GM18498 (cell line): ENCODE measurements around the gene ATMIN.

ENCODE experiments used
- ATAC-seq: cut with Tn5 transposase; IDR thresholded peaks from one replicate; pipeline ENCODE4 v1.9.1; 2021; ENCODE audit warnings: mild to moderate bottlenecking, moderate library complexity; ENCODE audit not compliant: unreplicated experiment

ATMIN gene

GRCh38 chr16:81035398-81035974, at the start of gene ATMIN:
ATMIN (plus strand) TSS chr16:81035842; CDS start chr16:81035871, 29 bp downstream.
- peak; percentile 92 for ATAC-seq

GRCh38 chr16:80986557-80986956, 49.1 kb upstream of the ATMIN start:
- ATAC-seq = no peak

- ATAC-seq = no peak
These were observed 46.9 kb upstream of the ATMIN start for GRCh38 chr16:80988756-80989155.

GRCh38 chr16:80989801-80990200, 45.8 kb upstream of the ATMIN start:
- no peak for ATAC-seq

- no peak for ATAC-seq
These were observed 45.1 kb upstream of the ATMIN start for GRCh38 chr16:80990577-80990976.

- no peak for ATAC-seq
These were observed 44.7 kb upstream of the ATMIN start for GRCh38 chr16:80990978-80991377.

GRCh38 chr16:80991792-80992430, 43.7 kb upstream of the ATMIN start:
- no peak for ATAC-seq

- ATAC-seq = no peak
These were observed 42.9 kb upstream of the ATMIN start for GRCh38 chr16:80992676-80993293.

- ATAC-seq = no peak
These were observed 42.3 kb upstream of the ATMIN start for GRCh38 chr16:80993307-80993706.

GRCh38 chr16:80993834-80994233, 41.8 kb upstream of the ATMIN start:
- ATAC-seq = no peak

GRCh38 chr16:80994451-80994850, 41.2 kb upstream of the ATMIN start:
- no peak for ATAC-seq

- peak; percentile 17 for ATAC-seq
These were observed 38.9 kb upstream of the ATMIN start for GRCh38 chr16:80996688-80997138.

GRCh38 chr16:80997139-80997798, 38.4 kb upstream of the ATMIN start:
- peak; percentile 73 for ATAC-seq

- no peak for ATAC-seq
These were observed 37.5 kb upstream of the ATMIN start for GRCh38 chr16:80997964-80998620.

- ATAC-seq = no peak
These were observed 34.8 kb upstream of the ATMIN start for GRCh38 chr16:81000873-81001272.

GRCh38 chr16:81001330-81001729, 34.3 kb upstream of the ATMIN start:
- ATAC-seq = no peak

- ATAC-seq = no peak
These were observed 32.6 kb upstream of the ATMIN start for GRCh38 chr16:81003064-81003463.

- no peak for ATAC-seq
These were observed 31.8 kb upstream of the ATMIN start for GRCh38 chr16:81003610-81004460.

GRCh38 chr16:81004646-81005353, 30.8 kb upstream of the ATMIN start:
- no peak for ATAC-seq
